Thymus (tissue), 11 donors: ENCODE measurements around the gene DNAJC10. TPM values are rescaled to one million over a fixed set of nuclear protein-coding genes. Genes with fewer than 3 reads are reported as not detected.
A peak's percentile ranks its signal among the peaks of the same experiment; 100 is the strongest.

ENCODE experiments used
- DNase-seq, 9 donors: peaks; one replicate each; pipeline ENCODE4 v3.0.0-alpha.2; 2013; ENCODE audit warnings: low spot score in 9 of 9, low read depth in 6 of 9, missing footprints in 1 of 9
- H3K27ac ChIP-seq, 2 donors: one replicate each; pipeline ENCODE4 v1.5.1; 2013; ENCODE audit warnings: control low read depth in 1 of 2, low read depth in 1 of 2, low read length in 1 of 2, mild to moderate bottlenecking in 1 of 2, moderate library complexity in 1 of 2
- H3K27me3 ChIP-seq, 2 donors: one replicate each; pipeline ENCODE4 v1.5.1; 2013; ENCODE audit warnings: low read length in 1 of 2; ENCODE audit not compliant: control insufficient read depth in 2 of 2, insufficient read depth in 1 of 2
- H3K36me3 ChIP-seq, 2 donors: one replicate each; pipeline ENCODE4 v1.5.1; 2013; ENCODE audit warnings: low read length in 1 of 2, mild to moderate bottlenecking in 1 of 2, moderate library complexity in 1 of 2; ENCODE audit not compliant: control insufficient read depth in 2 of 2, insufficient read depth in 2 of 2
- H3K4me1 ChIP-seq, 2 donors: one replicate each; pipeline ENCODE4 v1.5.1; 2013; ENCODE audit warnings: low read length in 2 of 2; ENCODE audit not compliant: control insufficient read depth in 2 of 2, insufficient read depth in 2 of 2
- H3K4me3 ChIP-seq, 2 donors: one replicate each; pipeline ENCODE4 v1.5.1; 2013; ENCODE audit warnings: low read length in 2 of 2, control low read depth in 1 of 2, mild to moderate bottlenecking in 1 of 2
- H3K9me3 ChIP-seq, 2 donors: one replicate each; pipeline ENCODE4 v1.5.1; 2013; ENCODE audit warnings: low read length in 1 of 2, mild to moderate bottlenecking in 1 of 2; ENCODE audit not compliant: control insufficient read depth in 2 of 2, insufficient read depth in 1 of 2
- WGBS: extraction: QIAGEN DNeasy Blood & Tissue Kit; methylation state at CpG from one replicate; pipeline ENCODE4 v1.1.7; 2013; 5-methylcytosine and 5-hydroxymethylcytosine counted together
- polyA plus RNA-seq: library from polyadenylated mRNA; stranded (reverse); fragments of 200-250 nt; gene quantifications from one replicate; pipeline ENCODE4 v1.2.3, GENCODE V29; 2013
- total RNA-seq: library from RNA; stranded (reverse); fragments of 120-200 nt; gene quantifications from one replicate; pipeline ENCODE4 v1.2.4, GENCODE V29; 2013
- donor health status: healthy.

DNAJC10 gene
- total and polyA plus RNA-seq, 2 donors, result 34.0 to 78.0 TPM

GRCh38 chr2:182816866-182817265 lies 100.8 kb downstream of the DNAJC10 start:
- Histone ChIP-seq H3K27ac (no peak overlapping the region), H3K4me1 (no peaks in the 10 kb centered on the region), H3K36me3 (no peaks in the 10 kb centered on the region), H3K27me3 (peaks cover 0 to 2% of the 10 kb centered on the region in 2 donors), H3K4me3 (no peak overlapping the region), H3K9me3 (no peaks in the 10 kb centered on the region)
- DNase-seq, result no peak

DNA sequence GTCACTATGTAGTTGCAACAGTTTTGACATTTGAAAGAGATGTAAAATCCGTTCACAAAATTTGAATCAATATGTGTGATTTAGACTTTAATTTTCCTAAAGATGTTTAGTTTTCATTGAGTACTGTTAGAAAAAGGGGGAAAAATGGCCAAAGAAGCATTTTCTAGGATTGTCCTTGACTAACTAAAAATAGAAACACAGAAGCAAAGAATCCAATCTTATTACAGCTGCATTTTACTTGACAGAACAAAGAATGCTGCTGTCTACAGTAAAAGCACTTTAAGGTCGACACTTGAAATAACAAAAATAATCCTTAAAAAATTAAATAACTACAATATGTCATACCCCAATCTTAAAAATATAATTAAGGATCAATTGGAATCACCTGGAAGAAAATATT lies 101.5 kb downstream of the DNAJC10 start:
- H3K9me3 ChIP-seq, result no peaks in the 10 kb centered on the region
- peaks cover 0 to 2% of the 10 kb centered on the region in 2 donors for H3K27me3 ChIP-seq
- H3K4me3 ChIP-seq, result no peak overlapping the region
- no peak overlapping the region for H3K27ac ChIP-seq
- no peaks in the 10 kb centered on the region for H3K4me1 ChIP-seq
- H3K36me3 ChIP-seq, result no peaks in the 10 kb centered on the region
- 91% methylated on average over 2 of the region's 2 CpGs for WGBS
- no peak for DNase-seq

- Histone ChIP-seq H3K4me1 (no peaks in the 10 kb centered on the region), H3K27ac (no peak overlapping the region), H3K4me3 (no peak overlapping the region), H3K36me3 (no peaks in the 10 kb centered on the region), H3K27me3 (no peaks in the 10 kb centered on the region), H3K9me3 (no peaks in the 10 kb centered on the region)
- WGBS, result 93% methylated on average over 3 of the region's 3 CpGs
- DNase-seq, result no peak
These were observed 102.4 kb downstream of the DNAJC10 start for GRCh38 chr2:182818501-182818900.

GRCh38 chr2:182818925-182819324 lies 102.9 kb downstream of the DNAJC10 start:
- Histone ChIP-seq H3K9me3 (no peaks in the 10 kb centered on the region), H3K27me3 (no peaks in the 10 kb centered on the region), H3K27ac (no peak overlapping the region), H3K4me1 (no peaks in the 10 kb centered on the region), H3K36me3 (no peaks in the 10 kb centered on the region), H3K4me3 (no peak overlapping the region)
- WGBS, result 94% methylated on average over 4 of the region's 4 CpGs
- no peak for DNase-seq

- Histone ChIP-seq H3K4me1 (peaks cover 0 to 2% of the 10 kb centered on the region in 2 donors), H3K27ac (no peak overlapping the region), H3K36me3 (no peaks in the 10 kb centered on the region), H3K9me3 (no peaks in the 10 kb centered on the region), H3K27me3 (no peaks in the 10 kb centered on the region), H3K4me3 (no peak overlapping the region)
- no peak for DNase-seq
- 97% methylated on average over 4 of the region's 4 CpGs for WGBS
These were observed 103.4 kb downstream of the DNAJC10 start for GRCh38 chr2:182819412-182819811.

DNA sequence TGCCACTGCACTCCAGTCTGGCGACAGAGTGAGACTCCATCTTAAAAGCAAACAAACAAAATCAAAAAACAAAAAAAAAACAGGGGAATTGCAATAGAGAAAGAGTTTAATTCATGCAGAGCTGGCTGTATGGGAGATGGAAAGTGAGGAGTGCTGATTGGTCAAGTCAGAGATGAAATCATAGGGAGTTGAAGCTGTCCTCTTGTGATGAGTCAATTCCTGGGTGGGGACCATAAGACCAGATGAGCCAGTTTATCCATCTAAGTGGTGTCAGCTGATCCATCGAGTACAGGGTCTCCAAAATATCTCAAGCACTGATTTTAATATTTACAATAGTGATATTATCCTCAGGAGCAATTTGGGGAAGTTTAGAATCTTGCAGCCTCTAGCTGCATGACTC lies 105.1 kb downstream of the DNAJC10 start:
- Histone ChIP-seq H3K9me3 (no peaks in the 10 kb centered on the region), H3K27ac (no peak overlapping the region), H3K4me3 (no peak overlapping the region), H3K36me3 (no peaks in the 10 kb centered on the region), H3K27me3 (no peaks in the 10 kb centered on the region), H3K4me1 (peaks cover 0 to 9% of the 10 kb centered on the region in 2 donors)
- DNase-seq, result no peak
- WGBS, result 96% methylated on average over 2 of the region's 2 CpGs

DNA sequence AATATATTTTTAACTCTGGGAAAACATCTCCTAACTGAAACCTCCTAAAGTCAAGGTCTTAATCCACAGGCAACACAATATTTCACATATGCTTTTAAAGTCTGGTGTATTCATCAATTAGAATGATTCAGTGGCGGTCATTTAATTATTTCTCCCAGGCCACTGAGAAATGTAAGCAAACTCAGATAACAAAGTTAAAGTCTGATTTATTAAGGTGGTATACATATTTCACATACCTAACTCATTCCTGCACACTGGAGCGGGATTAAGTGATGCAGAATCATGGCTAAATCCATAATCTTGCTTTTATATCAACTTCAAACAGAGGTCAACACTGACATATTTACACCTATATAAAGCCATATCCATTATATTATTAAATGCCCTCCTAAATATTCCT lies 106.7 kb downstream of the DNAJC10 start:
- WGBS, result 99% methylated on average over 2 of the region's 2 CpGs
- Histone ChIP-seq H3K4me3 (no peak overlapping the region), H3K36me3 (no peaks in the 10 kb centered on the region), H3K27me3 (no peaks in the 10 kb centered on the region), H3K27ac (no peak overlapping the region), H3K4me1 (peaks cover 0 to 12% of the 10 kb centered on the region in 2 donors), H3K9me3 (no peaks in the 10 kb centered on the region)
- no peak for DNase-seq

DNA sequence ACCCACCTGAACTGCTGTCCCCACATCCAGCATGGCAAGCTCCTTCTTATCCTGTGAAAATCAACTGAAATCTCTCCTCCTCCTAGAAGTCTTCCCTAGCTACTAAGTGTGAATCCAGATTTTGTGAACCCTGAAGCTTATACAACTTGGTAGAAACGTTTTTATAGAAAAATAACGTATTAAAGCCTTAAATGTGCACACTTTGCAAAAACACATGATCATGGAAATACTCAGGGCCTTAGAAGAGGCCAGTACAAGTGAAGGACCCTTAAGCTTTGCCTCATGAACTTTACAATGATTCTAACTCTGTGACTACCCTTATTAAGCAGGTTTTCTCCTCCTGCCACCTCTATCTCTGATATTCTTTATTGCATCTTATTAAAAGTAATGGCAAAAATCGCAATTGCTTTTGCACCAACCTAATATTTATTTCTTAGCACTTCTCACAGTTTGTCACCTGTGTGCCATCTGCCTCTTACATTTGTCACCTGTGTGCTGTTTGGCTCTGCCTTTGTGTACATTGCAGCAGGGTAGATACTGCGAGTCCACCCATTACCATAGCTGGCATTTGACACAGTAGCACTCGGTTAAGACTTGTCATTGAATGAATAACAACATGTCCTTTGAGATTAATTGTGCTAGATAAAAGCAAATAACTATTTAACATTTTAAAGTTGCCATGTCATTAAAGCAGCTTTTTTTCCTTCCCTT lies 108.2 kb downstream of the DNAJC10 start:
- no peak for DNase-seq

GRCh38 chr2:182824767-182825158 lies 108.7 kb downstream of the DNAJC10 start:
- DNase-seq, result peak in 6 of 9 donors; percentile 9 to 58 (median 38)
- H3K27me3 ChIP-seq, result no peaks in the 10 kb centered on the region
- H3K36me3 ChIP-seq, result no peaks in the 10 kb centered on the region
- no peaks in the 10 kb centered on the region for H3K9me3 ChIP-seq
- H3K27ac ChIP-seq, result peak overlapping the region in 1 of 2 donors; percentile 59
- no peak overlapping the region for H3K4me3 ChIP-seq
- peaks cover 0 to 12% of the 10 kb centered on the region in 2 donors for H3K4me1 ChIP-seq
- WGBS, result 82% methylated on average over 6 of the region's 6 CpGs

More for the DNA sequence above, 108.2 kb downstream of the DNAJC10 start:
- WGBS, result 92% methylated on average over 5 of the region's 5 CpGs
- H3K9me3 ChIP-seq, result no peaks in the 10 kb centered on the region
- H3K27me3 ChIP-seq, result no peaks in the 10 kb centered on the region
- H3K4me1 ChIP-seq, result peaks cover 0 to 12% of the 10 kb centered on the region in 2 donors
- peak overlapping the region in 1 of 2 donors; percentile 59 for H3K27ac ChIP-seq
- H3K36me3 ChIP-seq, result no peaks in the 10 kb centered on the region
- H3K4me3 ChIP-seq, result no peak overlapping the region
